Esophagus squamous epithelium (tissue), 5 donors: ENCODE data around the gene SPOCD1. TPM values are rescaled to one million over a fixed set of nuclear protein-coding genes. Genes with fewer than 3 reads are reported as not detected.
A peak's percentile ranks its signal among the peaks of the same experiment; 100 is the strongest.

Source experiments
- DNase-seq: peaks from one replicate; lab custom pipeline; 2025; lab: John Stamatoyannopoulos, UW
- H3K27ac ChIP-seq, 4 donors: fragments of 200-600 bp; sonication (generic); one replicate each; pipeline ENCODE4 v1.5.1; 2016 to 2019; ENCODE audit warnings: mild to moderate bottlenecking in 1 of 4
- H3K27me3 ChIP-seq, 4 donors: fragments of 200-600 bp; sonication (generic); 1 replicate in 3 of 4; 2 replicates in 1 of 4; pipeline versions ENCODE4 v1.5.1 to v1.6.0; 2017 to 2021; ENCODE audit warnings: antibody characterized with exemption in 1 of 4
- H3K36me3 ChIP-seq, 3 donors: fragments of 200-600 bp; sonication (generic); one replicate each; pipeline ENCODE4 v1.5.1; 2016 to 2019
- H3K4me1 ChIP-seq, 3 donors: fragments of 200-600 bp; sonication (generic); one replicate each; pipeline ENCODE4 v1.5.1; 2017 to 2019
- H3K4me3 ChIP-seq, 4 donors: fragments of 200-600 bp; sonication (generic); 1 replicate in 3 of 4; 2 replicates in 1 of 4; pipeline ENCODE4 v1.5.1; 2016 to 2019; ENCODE audit warnings: mild to moderate bottlenecking in 2 of 4, moderate library complexity in 1 of 4
- H3K9me3 ChIP-seq, 3 donors: fragments of 200-600 bp; sonication (generic); one replicate each; pipeline ENCODE4 v1.5.1; 2016 to 2019
- POLR2A ChIP-seq, 4 donors: fragments of 450-650 bp; IDR thresholded peaks; one replicate each; pipeline ENCODE4 v1.6.1; 2017; ENCODE audit warnings: antibody characterized with exemption in 4 of 4, mild to moderate bottlenecking in 4 of 4, moderate library complexity in 3 of 4
- WGBS, 2 donors: methylation state at CpG; one replicate each; pipeline ENCODE4 v1.1.5; 2018; 5-methylcytosine and 5-hydroxymethylcytosine counted together
- intact Hi-C: fragments of 100-400 bp; cut with DNase I; formaldehyde crosslinking; loops from one replicate; pipeline ENCODE4 v1.15.0; 2022
- total RNA-seq, 4 donors: library from RNA; depleted of rRNA; stranded (reverse); fragments of >200 nt; gene quantifications; one replicate each; pipeline ENCODE4 v1.1.0, GENCODE V29; 2016
- TF ChIP-seq, protein P1 (sequence below), 6 experiments: fragments of 450-650 bp in 4 of 6; fragments of 200-600 bp in 2 of 6; sonication (generic) in 2 of 6; IDR thresholded peaks; one replicate each; pipeline ENCODE4 v1.5.1; 2016 to 2019; ENCODE audit warnings: antibody characterized with exemption in 6 of 6, mild to moderate bottlenecking in 4 of 6, moderate library complexity in 4 of 6
- donor health status: DM: yes; HTN: yes; CAD: no.

SPOCD1 gene
- total RNA-seq, 4 donors from 2014 or later: 0.18 to 0.40 (median 0.38) TPM; not detected in 1

DNA sequence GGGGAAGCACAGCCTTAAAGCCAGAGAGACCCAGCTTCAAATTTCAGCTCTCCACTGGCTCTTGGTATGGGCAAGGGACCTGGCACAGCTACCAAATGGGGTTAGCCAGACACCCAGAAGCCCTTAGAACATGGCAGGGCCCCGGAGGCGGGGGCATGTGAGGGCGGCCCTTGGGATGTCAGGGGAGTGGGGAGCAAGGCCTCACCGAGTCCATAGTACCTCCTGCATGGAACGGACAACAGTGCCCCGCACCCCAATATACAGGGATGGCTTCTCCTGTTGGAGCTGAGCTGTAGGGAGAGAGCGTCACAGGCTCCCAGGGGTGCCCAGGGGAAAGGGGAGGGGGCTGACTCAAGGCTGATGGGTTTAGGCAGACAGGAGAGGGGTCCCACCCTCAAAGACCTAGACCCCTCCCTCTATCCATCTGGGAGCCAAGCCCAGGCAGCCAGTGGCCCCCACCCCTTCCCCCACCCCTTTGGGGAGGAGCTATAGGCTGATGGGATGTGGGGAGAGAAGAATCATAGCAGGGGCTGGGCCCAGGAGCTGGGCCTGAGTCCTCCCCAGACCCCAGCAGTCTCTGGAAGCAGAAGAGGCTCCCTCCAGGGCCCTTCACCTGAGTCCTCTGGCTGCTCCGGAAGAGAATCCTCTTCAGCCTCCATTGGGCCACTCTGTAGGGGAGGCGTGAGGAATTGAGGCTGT lies 16.5 kb downstream of the SPOCD1 start:
- peaks cover 0 to 23% (median 0%) of the 10 kb centered on the region in 4 donors for H3K27me3 ChIP-seq
- intact Hi-C loops: no loop called here
- no peaks in the 10 kb centered on the region for H3K9me3 ChIP-seq
- H3K4me1 ChIP-seq: peaks cover 8 to 19% (median 13%) of the 10 kb centered on the region in 3 donors
- H3K4me3 ChIP-seq: no peak overlapping the region
- no peaks in the 10 kb centered on the region for H3K36me3 ChIP-seq
- TF ChIP-seq POLR2A (IDR thresholded peaks at IDR 0.05): no peak
- TF ChIP-seq, protein P1, sequence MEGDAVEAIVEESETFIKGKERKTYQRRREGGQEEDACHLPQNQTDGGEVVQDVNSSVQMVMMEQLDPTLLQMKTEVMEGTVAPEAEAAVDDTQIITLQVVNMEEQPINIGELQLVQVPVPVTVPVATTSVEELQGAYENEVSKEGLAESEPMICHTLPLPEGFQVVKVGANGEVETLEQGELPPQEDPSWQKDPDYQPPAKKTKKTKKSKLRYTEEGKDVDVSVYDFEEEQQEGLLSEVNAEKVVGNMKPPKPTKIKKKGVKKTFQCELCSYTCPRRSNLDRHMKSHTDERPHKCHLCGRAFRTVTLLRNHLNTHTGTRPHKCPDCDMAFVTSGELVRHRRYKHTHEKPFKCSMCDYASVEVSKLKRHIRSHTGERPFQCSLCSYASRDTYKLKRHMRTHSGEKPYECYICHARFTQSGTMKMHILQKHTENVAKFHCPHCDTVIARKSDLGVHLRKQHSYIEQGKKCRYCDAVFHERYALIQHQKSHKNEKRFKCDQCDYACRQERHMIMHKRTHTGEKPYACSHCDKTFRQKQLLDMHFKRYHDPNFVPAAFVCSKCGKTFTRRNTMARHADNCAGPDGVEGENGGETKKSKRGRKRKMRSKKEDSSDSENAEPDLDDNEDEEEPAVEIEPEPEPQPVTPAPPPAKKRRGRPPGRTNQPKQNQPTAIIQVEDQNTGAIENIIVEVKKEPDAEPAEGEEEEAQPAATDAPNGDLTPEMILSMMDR (IDR thresholded peaks at IDR 0.05): no peak
- DNase-seq: no peak
- no peak overlapping the region for H3K27ac ChIP-seq
- 87% methylated on average over 8 of the region's 9 CpGs; no CpG with 5 or more reads in 1 of the 2 donors for WGBS, 2 donors

- Histone ChIP-seq H3K4me3 (peak overlapping the region in 1 of 4 donors; percentile 21), H3K9me3 (no peaks in the 10 kb centered on the region), H3K4me1 (peaks cover 8 to 19% (median 13%) of the 10 kb centered on the region in 3 donors), H3K36me3 (no peaks in the 10 kb centered on the region), H3K27me3 (peaks cover 0 to 23% (median 0%) of the 10 kb centered on the region in 4 donors), H3K27ac (no peak overlapping the region)
- DNase-seq: no peak
- TF ChIP-seq, protein P1 (IDR thresholded peaks at IDR 0.05): no peak
- TF ChIP-seq POLR2A (IDR thresholded peaks at IDR 0.05): no peak
- WGBS, 2 donors: 12 to 21% methylated on average over 7 to 9 of the region's 17 CpGs
- intact Hi-C loops: no loop called here
Observed at GRCh38 chr1:31798433-31799195, 17.2 kb downstream of the SPOCD1 start.

- Histone ChIP-seq H3K27me3 (peaks cover 0 to 23% (median 0%) of the 10 kb centered on the region in 4 donors), H3K36me3 (no peaks in the 10 kb centered on the region), H3K4me3 (peak overlapping the region in 1 of 4 donors; percentile 21), H3K9me3 (no peaks in the 10 kb centered on the region), H3K4me1 (peaks cover 8 to 19% (median 13%) of the 10 kb centered on the region in 3 donors), H3K27ac (no peak overlapping the region)
- TF ChIP-seq POLR2A (IDR thresholded peaks at IDR 0.05): no peak
- TF ChIP-seq, protein P1 (IDR thresholded peaks at IDR 0.05): no peak
- intact Hi-C loops: no loop called here
- DNase-seq: no peak
- 36 to 84% methylated on average over 2 to 5 of the region's 8 CpGs for WGBS, 2 donors
Observed at GRCh38 chr1:31798086-31798432, 17.8 kb downstream of the SPOCD1 start.

DNA sequence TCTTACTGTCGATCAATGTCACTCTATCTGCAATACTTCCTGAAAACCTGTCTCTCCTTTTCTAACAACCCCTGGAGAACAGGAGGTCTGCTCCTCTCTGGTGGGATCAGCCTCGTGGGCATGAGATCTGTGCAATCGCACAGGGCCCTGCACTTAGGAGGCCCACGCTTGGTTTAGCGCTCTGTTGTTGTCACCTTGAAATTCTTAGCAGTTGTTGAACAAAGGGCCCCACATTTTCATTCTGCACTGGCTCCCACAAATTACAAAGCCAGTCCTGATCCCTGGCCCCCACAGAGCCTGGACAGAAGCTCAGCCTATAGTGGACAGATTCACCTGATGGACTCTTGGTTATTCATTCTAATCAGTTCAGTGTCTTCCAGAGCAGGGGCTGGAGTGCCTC lies 18.6 kb downstream of the SPOCD1 start:
- intact Hi-C loops: no loop called here
- H3K36me3 ChIP-seq: no peaks in the 10 kb centered on the region
- WGBS, 2 donors: 86 to 87% methylated on average over 5 of the region's 5 CpGs
- H3K27ac ChIP-seq: no peak overlapping the region
- H3K9me3 ChIP-seq: no peaks in the 10 kb centered on the region
- peaks cover 8 to 13% (median 13%) of the 10 kb centered on the region in 3 donors for H3K4me1 ChIP-seq
- no peak overlapping the region for H3K4me3 ChIP-seq
- no peak for DNase-seq
- H3K27me3 ChIP-seq: peaks cover 0 to 27% (median 0%) of the 10 kb centered on the region in 4 donors
- TF ChIP-seq POLR2A (IDR thresholded peaks at IDR 0.05): no peak
- TF ChIP-seq, protein P1 (IDR thresholded peaks at IDR 0.05): no peak

DNA sequence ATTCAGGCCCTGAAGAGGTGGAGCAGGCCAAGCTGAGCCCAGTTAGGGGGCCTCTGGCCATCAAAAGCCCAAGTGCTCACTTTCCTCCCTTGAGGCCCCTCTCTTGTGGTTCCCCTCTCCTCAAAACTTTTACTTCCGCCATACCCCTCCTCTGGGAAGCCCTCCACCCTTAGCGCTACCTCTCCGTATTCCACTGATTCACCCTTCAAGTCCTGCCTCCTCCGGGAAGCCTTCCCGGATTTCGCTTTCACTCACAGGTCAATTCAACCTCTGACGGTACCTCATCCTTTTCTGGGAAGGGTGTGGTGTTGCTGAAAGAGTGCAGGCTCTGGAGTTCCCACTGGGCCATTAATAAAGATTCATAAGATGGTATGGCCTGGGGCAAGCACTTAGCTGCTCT lies 19.1 kb downstream of the SPOCD1 start:
- Histone ChIP-seq H3K4me1 (peaks cover 8 to 13% (median 11%) of the 10 kb centered on the region in 3 donors), H3K27me3 (peaks cover 0 to 31% (median 0%) of the 10 kb centered on the region in 4 donors), H3K36me3 (no peaks in the 10 kb centered on the region), H3K27ac (no peak overlapping the region), H3K9me3 (no peaks in the 10 kb centered on the region), H3K4me3 (no peak overlapping the region)
- WGBS, 2 donors: 79 to 87% methylated on average over 7 of the region's 7 CpGs
- TF ChIP-seq, protein P1 (IDR thresholded peaks at IDR 0.05): no peak
- no peak for TF ChIP-seq POLR2A (IDR thresholded peaks at IDR 0.05)
- DNase-seq: no peak
- intact Hi-C loops: no loop called here
